ENCODE results near the gene UTP14C.
"Not testable (repeated sequence)": the region's sequence is repeated elsewhere in the genome, so short reads cannot be mapped to it uniquely, and the experiment has no call there.

Gene UTP14C

DNA sequence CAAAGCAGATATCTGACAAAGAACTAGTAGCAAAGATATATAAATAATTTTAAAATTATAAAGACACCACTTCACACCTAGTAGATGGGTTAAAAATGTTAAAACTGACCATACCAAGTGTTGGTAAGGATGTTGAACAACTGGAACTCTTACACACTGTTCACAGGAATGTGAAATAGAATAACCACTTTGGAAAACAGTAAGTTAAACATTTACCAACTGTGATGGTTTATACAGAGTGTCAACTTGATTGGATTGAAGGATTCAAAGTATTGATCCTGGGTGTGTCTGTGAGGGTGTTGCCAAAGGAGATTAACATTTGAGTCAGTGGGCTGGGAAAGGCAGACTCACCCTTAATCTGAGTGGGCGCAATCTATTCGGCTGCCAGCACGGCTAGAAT lies 19.2 kb downstream of the UTP14C start:
- DNase-seq (ENCODE audit: low spot score) = no peak

DNA sequence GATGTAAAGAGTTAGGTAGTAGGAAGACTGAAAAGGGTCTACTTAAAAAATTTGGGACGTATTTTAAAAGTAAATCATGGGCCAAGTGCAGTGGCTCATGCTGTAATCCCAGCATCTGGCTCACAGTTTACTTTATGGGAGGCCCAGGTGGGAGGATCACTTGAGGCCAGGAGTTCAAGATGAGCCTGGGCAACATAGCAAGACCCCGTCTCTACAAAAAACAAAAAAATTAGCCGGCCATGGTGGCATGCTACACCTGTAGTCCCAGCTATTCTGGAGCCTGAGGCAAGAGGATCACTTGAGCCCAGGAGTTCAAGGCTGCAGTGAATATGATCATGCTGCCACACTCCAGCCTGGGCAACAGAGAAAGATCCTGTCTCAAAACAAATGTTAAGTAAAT lies 23.0 kb downstream of the UTP14C start:
- DNase-seq (ENCODE audit: low spot score) = no peak

DNA sequence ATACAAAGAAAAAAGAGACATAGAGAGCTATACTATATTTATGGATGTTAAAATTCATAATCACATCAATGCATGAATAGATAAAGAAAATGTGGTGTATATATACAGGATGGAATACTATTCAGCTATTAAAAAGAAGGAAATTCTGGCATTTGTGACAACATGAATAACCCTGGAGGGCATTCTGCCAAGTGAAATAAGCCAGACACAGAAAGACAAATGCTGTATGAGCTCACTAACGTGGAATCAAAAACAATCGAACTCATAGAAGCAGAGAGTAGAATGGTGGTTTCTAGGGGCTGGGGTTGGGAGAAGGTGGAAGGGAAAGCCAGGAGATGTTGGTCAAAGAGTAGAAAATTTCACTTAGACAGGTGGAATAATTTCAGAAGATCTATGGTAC lies 24.0 kb downstream of the UTP14C start:
- DNase-seq (ENCODE audit: low spot score) = no peak

DNA sequence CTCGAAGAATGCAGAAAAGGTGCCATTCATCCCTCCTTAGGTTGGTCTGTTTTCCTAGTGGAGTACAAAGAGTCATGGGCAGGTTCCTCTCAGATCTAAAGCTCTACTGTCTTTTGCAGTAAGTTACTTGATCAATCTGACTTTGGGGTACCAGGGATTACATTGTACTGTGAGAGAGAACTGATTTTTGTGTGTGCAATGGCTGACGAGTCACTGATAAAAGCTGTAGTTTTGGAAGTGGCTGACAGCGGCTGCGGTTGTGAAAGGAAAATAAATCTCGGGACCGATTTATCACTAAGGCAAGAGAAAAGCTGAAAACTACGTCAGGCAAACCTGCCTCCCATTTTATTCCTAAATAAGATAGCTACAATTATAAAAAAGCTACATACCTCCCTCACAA lies 26.9 kb downstream of the UTP14C start:
- DNase-seq (ENCODE audit: low spot score) = no peak

DNA sequence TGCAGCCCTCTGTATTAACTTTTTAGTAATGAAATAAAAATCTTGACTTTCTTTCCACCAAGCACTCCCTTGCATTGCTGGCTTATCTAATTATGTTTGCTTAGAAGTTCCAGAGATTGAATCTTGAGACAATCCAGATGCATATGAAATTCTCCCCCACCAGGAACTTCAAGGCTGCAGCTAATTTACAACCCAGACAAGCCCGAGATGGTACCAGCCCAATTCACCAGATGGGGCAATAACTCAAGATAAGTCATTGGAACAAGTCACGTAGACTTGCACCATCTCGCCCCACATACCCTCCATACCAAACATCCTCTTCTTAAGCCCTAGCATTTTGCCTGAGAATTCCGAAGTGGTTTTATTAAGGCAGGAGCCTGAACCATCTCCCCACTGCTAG lies 29.0 kb downstream of the UTP14C start:
- no peak for DNase-seq (ENCODE audit: low spot score)

DNA sequence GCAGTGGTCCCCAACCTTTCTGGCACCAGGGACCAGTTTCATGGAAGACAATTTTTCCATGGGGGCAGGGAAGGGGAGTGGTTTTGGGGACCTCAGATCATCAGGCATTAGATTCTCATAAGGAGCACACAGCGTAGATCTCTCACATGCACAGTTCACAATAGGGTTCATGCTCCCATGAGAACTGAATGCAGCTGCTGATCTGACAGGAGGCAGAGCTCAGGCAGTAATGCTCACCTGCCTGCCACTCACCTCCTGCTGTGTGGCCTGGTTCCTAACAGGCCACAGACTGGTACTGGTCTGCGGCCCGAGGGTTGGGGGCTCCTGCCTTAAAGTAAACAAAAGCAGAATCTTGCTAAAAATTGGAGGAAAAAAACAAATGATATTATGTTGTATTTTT lies 36.6 kb downstream of the UTP14C start:
- not testable (repeated sequence) for DNase-seq (ENCODE audit: low spot score)

DNA sequence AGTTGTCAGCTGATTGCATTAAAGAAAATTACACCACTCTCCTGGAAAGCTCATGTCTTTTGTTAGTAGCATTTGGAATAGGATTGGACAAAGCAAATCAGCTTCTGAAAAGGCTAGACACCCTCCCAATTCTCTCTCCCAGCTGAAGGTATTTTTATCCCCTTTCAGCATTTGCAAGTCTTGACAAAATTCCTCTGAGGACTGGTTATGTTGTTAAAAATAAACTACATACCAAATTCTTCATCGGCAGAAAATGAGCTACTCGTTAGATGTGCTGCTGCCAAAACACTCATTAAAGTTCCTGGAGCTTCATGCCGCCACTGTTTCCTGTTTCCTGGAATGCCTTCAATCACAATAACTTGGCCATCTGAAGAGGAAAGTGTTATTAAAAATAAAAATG lies 37.1 kb downstream of the UTP14C start:
- DNase-seq (ENCODE audit: low spot score) = no peak

DNA sequence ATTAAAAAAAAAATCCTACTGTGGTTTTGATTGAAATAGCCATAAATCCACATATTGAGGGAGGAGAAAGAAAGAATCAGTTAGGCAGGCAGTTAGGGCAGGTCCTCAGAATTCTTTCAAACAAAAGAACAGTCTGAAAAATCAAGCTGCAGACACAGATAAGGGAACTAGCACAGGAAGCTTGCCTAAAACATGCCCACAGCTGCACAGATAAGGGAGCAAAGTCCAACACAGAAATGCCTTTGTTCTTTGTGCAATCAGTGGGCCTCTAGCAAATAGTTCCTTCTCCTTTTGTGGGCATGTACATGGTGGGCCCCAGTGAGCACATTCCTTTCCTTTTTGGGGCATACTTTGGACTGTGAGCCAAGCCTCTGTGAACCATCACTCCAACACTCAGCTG lies 42.7 kb downstream of the UTP14C start:
- no peak for DNase-seq (ENCODE audit: low spot score)

DNA sequence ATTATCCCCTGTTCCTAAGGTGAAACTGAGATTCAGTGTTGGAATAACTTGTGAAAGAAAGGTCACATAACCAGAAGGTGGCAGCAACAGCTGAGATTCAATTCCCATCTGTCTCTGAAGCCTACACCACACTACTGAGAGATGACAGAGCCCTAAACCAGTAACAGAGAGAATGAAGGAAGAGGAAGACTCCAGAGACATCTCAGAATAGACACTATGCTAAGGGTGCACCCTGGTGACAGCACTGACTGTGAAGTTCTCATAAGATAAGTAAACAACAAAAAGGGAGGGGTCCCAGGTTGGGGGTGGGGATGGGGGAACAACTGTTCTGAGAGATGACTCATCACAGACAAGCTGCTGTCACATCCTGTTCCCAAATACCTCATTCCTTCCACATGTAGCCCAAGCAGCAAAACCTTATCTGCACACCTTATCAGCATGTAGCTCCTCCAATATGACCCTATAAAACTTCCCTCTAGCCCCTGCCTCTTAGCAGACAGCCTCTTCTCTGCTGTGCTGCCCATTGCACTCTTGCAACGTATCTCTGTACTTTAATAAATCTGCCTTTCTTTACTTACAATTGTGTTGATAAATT lies 46.5 kb downstream of the UTP14C start:
- no peak for DNase-seq (ENCODE audit: low spot score)

Measured in HuH-7.5 (cell line).